ENCODE data around the gene ITM2A. TPM values are rescaled to one million over a fixed set of nuclear protein-coding genes. Genes with fewer than 3 reads are reported as not detected.

ITM2A gene
- total RNA-seq, 1 experiment from 2014 or later, result not detected

GRCh38 chrX:79371640-79372039 lies 4.5 kb upstream of the ITM2A start:
- Histone ChIP-seq H2AFZ (no peak overlapping the region), H3K79me2 (ENCODE audit: low read depth) (no peaks in the 10 kb centered on the region), H3K9me3 (ENCODE audit: insufficient read depth, low read depth) (no peaks in the 10 kb centered on the region), H3K9me2 (ENCODE audit: insufficient read depth) (no peaks in the 10 kb centered on the region), H3K4me1 (replicated peaks; ENCODE audit: insufficient read depth) (no peaks in the 10 kb centered on the region), H4K20me1 (ENCODE audit: insufficient read depth) (no peaks in the 10 kb centered on the region), H3F3A (ENCODE audit: insufficient read depth, low read depth) (no peaks in the 10 kb centered on the region), H3K36me3 (ENCODE audit: low read depth) (no peaks in the 10 kb centered on the region), H3K4me3 (no peak overlapping the region), H3K27ac (no peak overlapping the region), H3K4me2 (no peak overlapping the region), H3K27me3 (ENCODE audit: insufficient read depth, low read depth) (peaks cover 6% of the 10 kb centered on the region; the same call in 1 of the 2 replicates)
- ChIA-PET POLR2A (ENCODE audit: unreplicated experiment) (no interaction called here), CTCF (no interaction called here)
- intact Hi-C loops (cut with micrococcal nuclease; ENCODE audit: unreplicated experiment), result no loop called here
- TF ChIP-seq CTCF (conservative IDR thresholded peaks at IDR 0.05) (no peak), EZH2 (IDR thresholded peaks at IDR 0.05; ENCODE audit: low read depth) (no peak)
- BruUV-seq (replicated peaks), result no TSS peak
- DNase-seq, result no peak

GRCh38 chrX:79371101-79371500 lies 4.0 kb upstream of the ITM2A start:
- Histone ChIP-seq H3K4me2 (no peak overlapping the region), H3K9me3 (ENCODE audit: insufficient read depth, low read depth) (no peaks in the 10 kb centered on the region), H3K27ac (no peak overlapping the region), H4K20me1 (ENCODE audit: insufficient read depth) (no peaks in the 10 kb centered on the region), H2AFZ (no peak overlapping the region), H3K9me2 (ENCODE audit: insufficient read depth) (no peaks in the 10 kb centered on the region), H3F3A (ENCODE audit: insufficient read depth, low read depth) (no peaks in the 10 kb centered on the region), H3K79me2 (ENCODE audit: low read depth) (no peaks in the 10 kb centered on the region), H3K36me3 (ENCODE audit: low read depth) (no peaks in the 10 kb centered on the region), H3K4me1 (replicated peaks; ENCODE audit: insufficient read depth) (no peaks in the 10 kb centered on the region), H3K4me3 (no peak overlapping the region), H3K27me3 (ENCODE audit: insufficient read depth, low read depth) (peaks cover 6% of the 10 kb centered on the region; the same call in 1 of the 2 replicates)
- CTCF ChIA-PET, result no interaction called here
- no TSS peak for BruUV-seq (replicated peaks)
- intact Hi-C loops (cut with micrococcal nuclease; ENCODE audit: unreplicated experiment), result no loop called here
- no peak for TF ChIP-seq CTCF (conservative IDR thresholded peaks at IDR 0.05)
- TF ChIP-seq EZH2 (IDR thresholded peaks at IDR 0.05; ENCODE audit: low read depth), result no peak
- no peak for DNase-seq
- POLR2A ChIA-PET (ENCODE audit: unreplicated experiment), result no interaction called here

GRCh38 chrX:79369871-79370270 lies 2.7 kb upstream of the ITM2A start:
- no peaks in the 10 kb centered on the region for H3K79me2 ChIP-seq (ENCODE audit: low read depth)
- H3K4me1 ChIP-seq (replicated peaks; ENCODE audit: insufficient read depth), result no peaks in the 10 kb centered on the region
- H3K4me2 ChIP-seq, result no peak overlapping the region
- no peaks in the 10 kb centered on the region for H3K36me3 ChIP-seq (ENCODE audit: low read depth)
- no peaks in the 10 kb centered on the region for H3K9me3 ChIP-seq (ENCODE audit: insufficient read depth, low read depth)
- TF ChIP-seq CTCF (conservative IDR thresholded peaks at IDR 0.05) (no peak), EZH2 (IDR thresholded peaks at IDR 0.05; ENCODE audit: low read depth) (no peak)
- no peak overlapping the region for H2AFZ ChIP-seq
- no peak overlapping the region for H3K4me3 ChIP-seq
- POLR2A ChIA-PET (ENCODE audit: unreplicated experiment), result no interaction called here
- CTCF ChIA-PET, result interaction anchor here (0.6 kb wide), 1 partner anchor 1821 kb away, joined by 3 read pairs; no protein-coding TSS in a partner anchor
- no peaks in the 10 kb centered on the region for H4K20me1 ChIP-seq (ENCODE audit: insufficient read depth)
- no peaks in the 10 kb centered on the region for H3K9me2 ChIP-seq (ENCODE audit: insufficient read depth)
- BruUV-seq (replicated peaks), result no TSS peak
- no peak overlapping the region for H3K27ac ChIP-seq
- intact Hi-C loops (cut with micrococcal nuclease; ENCODE audit: unreplicated experiment), result no loop called here
- DNase-seq, result no peak
- H3K27me3 ChIP-seq (ENCODE audit: insufficient read depth, low read depth), result peaks cover 6% of the 10 kb centered on the region; the same call in 1 of the 2 replicates
- H3F3A ChIP-seq (ENCODE audit: insufficient read depth, low read depth), result no peaks in the 10 kb centered on the region
